Measurements from ENCODE around the gene TSPEAR.

The TSPEAR gene

GRCh38 chr21:44537930-44538911 is 173.2 kb downstream of the TSPEAR start:
- DNase-seq: no peak

DNA sequence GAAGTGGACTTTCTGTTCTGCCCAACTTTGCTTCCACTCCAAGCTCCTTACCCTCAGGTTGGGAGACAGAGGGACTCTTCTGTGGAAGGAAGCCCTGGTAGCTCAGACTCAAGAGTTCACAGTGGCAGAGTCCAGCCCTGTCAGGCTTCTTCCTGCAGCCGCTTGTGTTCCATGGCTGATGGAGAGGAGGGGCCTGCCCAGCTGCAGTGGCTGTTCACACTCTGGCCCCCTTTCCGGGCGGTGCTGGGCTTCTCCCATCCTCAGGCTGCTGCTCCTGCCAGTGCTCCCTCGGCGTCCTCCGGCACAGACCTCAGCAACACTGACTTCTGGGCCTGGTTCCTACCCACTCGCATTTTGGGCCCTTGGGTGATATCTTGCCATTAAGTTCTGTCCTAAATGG is 175.4 kb downstream of the TSPEAR start:
- DNase-seq: no peak

- no peak for DNase-seq
Measured at GRCh38 chr21:44534688-44535087, 176.7 kb downstream of the TSPEAR start.

DNA sequence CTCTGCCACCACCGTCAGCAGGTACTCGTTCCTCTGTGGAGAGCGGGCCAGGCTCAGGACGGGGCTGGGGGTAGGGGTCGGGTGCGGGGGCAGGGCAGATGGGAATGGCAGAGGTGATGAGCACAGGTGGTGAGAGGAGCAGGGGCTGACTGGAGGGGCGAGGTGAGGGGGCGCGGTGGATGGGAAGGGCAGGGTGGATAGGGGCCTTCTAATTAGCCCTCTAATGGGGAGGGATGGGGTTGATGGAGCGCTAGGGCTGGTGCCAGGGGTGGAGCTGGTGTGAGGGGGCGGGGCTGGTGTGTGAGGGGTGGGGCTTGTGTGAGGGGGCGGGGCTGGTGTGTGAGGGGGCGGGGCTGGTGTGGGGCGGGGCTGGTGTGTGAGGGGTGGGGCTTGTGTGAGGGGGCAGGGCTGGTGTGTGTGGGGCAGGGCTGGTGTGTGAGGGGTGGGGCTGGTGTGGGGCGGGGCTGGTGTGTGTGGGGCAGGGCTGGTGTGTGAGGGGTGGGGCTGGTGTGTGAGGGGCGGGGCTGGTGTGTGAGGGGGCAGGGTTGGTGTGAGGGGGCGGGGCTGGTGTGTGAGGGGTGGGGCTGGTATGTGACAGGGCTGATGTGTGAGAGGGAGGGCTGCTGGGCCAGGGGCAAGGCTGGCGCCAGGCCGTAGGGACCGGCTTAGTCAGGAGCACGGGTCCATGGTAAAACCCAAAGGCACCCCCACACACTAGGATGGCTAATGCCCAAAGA is 177.3 kb downstream of the TSPEAR start:
- DNase-seq: no peak

DNA sequence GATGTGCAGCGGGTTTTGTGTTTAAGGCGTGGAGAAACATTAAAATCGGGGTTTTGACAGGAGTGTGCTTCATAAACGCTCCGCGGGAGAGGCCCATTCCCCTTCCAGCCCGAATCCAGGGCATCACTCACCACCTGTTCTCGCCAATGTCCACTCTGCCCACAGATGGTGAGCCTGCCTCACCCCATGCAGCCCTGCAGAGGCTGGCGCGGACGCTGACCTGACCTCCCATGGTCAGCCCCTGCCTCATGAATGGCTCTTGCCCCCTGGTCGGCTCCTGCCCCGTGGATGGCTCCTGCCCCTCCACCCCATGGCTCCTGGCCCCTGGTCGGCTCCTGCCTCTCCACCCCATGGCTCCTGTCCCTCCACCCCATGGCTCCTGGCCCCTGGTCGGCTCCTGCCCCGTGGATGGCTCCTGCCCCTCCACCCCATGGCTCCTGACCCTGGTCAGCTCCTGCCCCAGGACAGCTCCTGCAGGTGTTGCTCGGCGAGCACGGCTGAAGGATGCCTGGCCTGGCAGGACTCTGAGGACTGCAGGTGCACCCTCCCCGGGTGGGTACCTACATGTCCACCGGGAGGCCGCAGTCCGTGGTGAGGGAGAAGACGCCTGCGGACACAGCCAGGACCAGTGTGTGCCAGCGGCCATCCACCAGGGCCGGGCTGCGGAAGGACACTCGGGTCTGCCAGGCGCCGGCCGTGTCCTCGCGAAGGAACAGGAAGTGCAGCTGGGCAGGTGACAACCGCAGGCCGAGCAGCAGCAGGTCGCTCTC is 178.1 kb downstream of the TSPEAR start:
- no peak for DNase-seq

GRCh38 chr21:44532712-44533111 is 178.7 kb downstream of the TSPEAR start:
- no peak for DNase-seq

DNA sequence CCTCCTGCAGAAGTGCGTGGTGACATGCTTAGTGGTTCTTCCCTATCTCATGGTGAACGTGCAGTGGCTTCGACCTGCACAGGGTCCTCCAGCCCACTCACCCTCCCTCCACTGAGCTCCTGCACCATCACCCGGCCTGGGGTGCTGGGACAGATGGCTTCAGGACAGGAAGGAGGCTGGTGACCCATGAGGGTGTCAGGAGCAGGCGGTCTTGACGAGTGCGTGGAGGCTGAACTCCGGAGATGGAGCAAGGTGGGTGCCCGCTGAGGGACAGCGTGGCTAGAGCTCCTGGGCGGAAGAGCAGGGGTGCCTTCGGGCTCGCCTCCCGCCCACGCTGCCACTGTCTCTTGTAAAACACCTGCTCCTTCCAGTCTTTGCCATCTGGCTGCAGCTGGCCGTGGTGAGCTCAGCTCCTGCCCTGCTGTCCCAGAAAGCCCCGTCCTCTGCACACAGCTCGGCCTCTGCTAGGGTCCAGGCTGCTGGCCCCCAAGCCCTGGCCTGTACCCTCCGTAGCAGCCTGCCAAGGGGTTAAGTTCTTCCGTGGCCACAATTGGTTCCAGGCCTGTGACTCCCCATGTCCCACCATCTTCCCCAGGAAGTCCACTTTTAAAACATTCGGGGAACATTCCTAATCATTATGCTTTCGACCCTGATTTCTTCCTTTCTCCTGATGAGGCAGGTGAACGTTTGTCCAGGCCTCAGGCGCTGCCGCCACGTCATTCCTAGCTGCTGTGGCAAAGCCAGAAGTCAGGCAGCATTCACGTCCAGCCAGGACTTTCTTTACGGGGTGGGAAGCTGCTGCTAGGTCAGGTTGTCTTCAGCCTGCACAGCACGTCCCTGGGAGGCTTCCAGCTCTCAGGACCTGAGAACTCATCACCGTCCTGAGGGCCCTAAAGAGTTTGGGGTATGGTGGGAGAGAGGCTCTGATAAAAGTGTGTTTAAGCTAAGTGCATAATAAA is 179.5 kb downstream of the TSPEAR start:
- no peak for DNase-seq

- DNase-seq: no peak
Measured at GRCh38 chr21:44530903-44531605, 180.3 kb downstream of the TSPEAR start.

GRCh38 chr21:44530221-44530902 is 181.0 kb downstream of the TSPEAR start:
- DNase-seq: no peak

- DNase-seq: no peak
Measured at GRCh38 chr21:44529503-44530125, 181.8 kb downstream of the TSPEAR start.

- no peak for DNase-seq
Measured at GRCh38 chr21:44529011-44529421, 182.4 kb downstream of the TSPEAR start.

GRCh38 chr21:44528634-44528995 is 182.8 kb downstream of the TSPEAR start:
- DNase-seq: no peak

- no peak for DNase-seq
Measured at GRCh38 chr21:44527983-44528633, 183.3 kb downstream of the TSPEAR start.

- no peak for DNase-seq
Measured at GRCh38 chr21:44527156-44527982, 184.0 kb downstream of the TSPEAR start.

- no peak for DNase-seq
Measured at GRCh38 chr21:44526096-44526997, 185.0 kb downstream of the TSPEAR start.

GRCh38 chr21:44525391-44526095 is 185.8 kb downstream of the TSPEAR start:
- no peak for DNase-seq

Measured in stimulated activated CD8-positive, alpha-beta memory T cell treated with anti-CD3 and anti-CD28 coated beads, Interleukin-4, amount 100 ng/mL, for 48 hours (primary cell).